Left lung (tissue), 10 donors: Measurements from ENCODE around the gene CMIP. TPM values are rescaled to one million over a fixed set of nuclear protein-coding genes. Genes with fewer than 3 reads are reported as not detected.

Experiments
- ATAC-seq: fragments of 200-7000 bp; cut with Tn5 transposase; one replicate; pipeline ENCODE4 v1.9.1; 2020; ENCODE audit warnings: moderate library complexity
- DNase-seq, 4 donors: peaks; one replicate each; pipeline ENCODE4 v3.0.0-alpha.2; 2013 to 2020
- H3K27ac ChIP-seq, 2 donors: fragments of 200-600 bp; sonication (generic) in 1 of 2; one replicate each; pipeline versions ENCODE4 v1.5.0 to v1.8.0; 2020 to 2021
- H3K27me3 ChIP-seq, 2 donors: fragments of 200-600 bp; sonication (generic) in 1 of 2; one replicate each; pipeline versions ENCODE4 v1.5.0 to v1.8.0; 2020 to 2021
- H3K36me3 ChIP-seq, 2 donors: fragments of 200-600 bp; sonication (generic) in 1 of 2; one replicate each; pipeline versions ENCODE4 v1.5.0 to v1.8.0; 2020 to 2021
- H3K4me1 ChIP-seq, 2 donors: fragments of 200-600 bp; one replicate each; pipeline ENCODE4 v1.8.0; 2021
- H3K4me3 ChIP-seq, 2 donors: fragments of 200-600 bp; sonication (generic) in 1 of 2; one replicate each; pipeline versions ENCODE4 v1.5.0 to v1.8.0; 2020 to 2021; ENCODE audit warnings: mild to moderate bottlenecking in 1 of 2
- H3K9me3 ChIP-seq, 2 donors: fragments of 200-600 bp; sonication (generic) in 1 of 2; one replicate each; pipeline versions ENCODE4 v1.5.0 to v1.8.0; 2020 to 2021
- intact Hi-C, 2 donors: fragments of 100-400 bp; cut with DNase I; formaldehyde crosslinking; loops; one replicate each; pipeline versions ENCODE4 v1.11.2 to v1.14.2; 2022
- polyA plus RNA-seq, 6 donors: library from polyadenylated mRNA; unstranded; fragments of 120-200 nt; gene quantifications; one replicate each; pipeline ENCODE4 v1.2.1, GENCODE V29; 2013; ENCODE audit not compliant: insufficient read length in 6 of 6
- total RNA-seq, 2 donors: library from RNA; stranded (reverse); fragmentation: NEBNext Ultra II Directional; extraction: Animal tissue kit (Norgen Biotek cat#: 25700); gene quantifications; one replicate each; pipeline ENCODE4 v1.2.1, GENCODE V29; 2021
- TF ChIP-seq, protein P1 (sequence below), 2 donors: fragments of 200-600 bp; sonication (generic) in 1 of 2; IDR thresholded peaks; one replicate each; pipeline versions ENCODE4 v1.5.0 to v1.8.0; 2021; ENCODE audit warnings: antibody characterized with exemption in 2 of 2
- donor health status: DM: no; HTN: yes; CAD: no.
- donor health status: DM: no; HTN: no; CAD: no.

The CMIP gene
- total and polyA plus RNA-seq, 8 donors: 35.3 to 55.8 (median 40.4) TPM

DNA sequence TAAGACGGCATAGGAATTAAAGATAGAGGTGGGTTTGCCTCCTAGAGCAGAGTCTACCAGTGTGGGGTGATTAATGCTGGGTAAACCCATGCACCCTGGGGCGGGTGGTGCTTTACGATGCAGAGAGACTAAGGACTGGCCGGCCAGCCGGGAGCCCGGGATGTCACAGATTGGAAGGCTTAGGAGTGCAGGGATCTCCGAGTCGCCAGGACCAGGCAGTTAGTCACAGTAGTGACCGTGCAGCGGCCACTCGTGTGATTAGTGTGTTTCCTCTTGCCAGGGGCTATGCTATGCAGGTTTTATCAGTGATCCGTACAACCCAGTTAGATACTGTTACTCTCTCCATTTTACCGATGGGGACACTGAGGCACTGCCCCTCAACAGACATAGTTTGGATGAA, 10.4 kb downstream of the CMIP start:
- ATAC-seq (no peak), DNase-seq (no peak)
- H3K4me1 ChIP-seq: peaks cover 9 to 85% of the 10 kb centered on the region in 2 donors
- TF ChIP-seq, protein P1, sequence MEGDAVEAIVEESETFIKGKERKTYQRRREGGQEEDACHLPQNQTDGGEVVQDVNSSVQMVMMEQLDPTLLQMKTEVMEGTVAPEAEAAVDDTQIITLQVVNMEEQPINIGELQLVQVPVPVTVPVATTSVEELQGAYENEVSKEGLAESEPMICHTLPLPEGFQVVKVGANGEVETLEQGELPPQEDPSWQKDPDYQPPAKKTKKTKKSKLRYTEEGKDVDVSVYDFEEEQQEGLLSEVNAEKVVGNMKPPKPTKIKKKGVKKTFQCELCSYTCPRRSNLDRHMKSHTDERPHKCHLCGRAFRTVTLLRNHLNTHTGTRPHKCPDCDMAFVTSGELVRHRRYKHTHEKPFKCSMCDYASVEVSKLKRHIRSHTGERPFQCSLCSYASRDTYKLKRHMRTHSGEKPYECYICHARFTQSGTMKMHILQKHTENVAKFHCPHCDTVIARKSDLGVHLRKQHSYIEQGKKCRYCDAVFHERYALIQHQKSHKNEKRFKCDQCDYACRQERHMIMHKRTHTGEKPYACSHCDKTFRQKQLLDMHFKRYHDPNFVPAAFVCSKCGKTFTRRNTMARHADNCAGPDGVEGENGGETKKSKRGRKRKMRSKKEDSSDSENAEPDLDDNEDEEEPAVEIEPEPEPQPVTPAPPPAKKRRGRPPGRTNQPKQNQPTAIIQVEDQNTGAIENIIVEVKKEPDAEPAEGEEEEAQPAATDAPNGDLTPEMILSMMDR (IDR thresholded peaks at IDR 0.05): no peak
- no peak overlapping the region for H3K4me3 ChIP-seq
- H3K36me3 ChIP-seq: peaks cover 0 to 13% of the 10 kb centered on the region in 2 donors
- H3K27ac ChIP-seq: no peak overlapping the region
- no peaks in the 10 kb centered on the region for H3K9me3 ChIP-seq
- intact Hi-C loops: no loop called here
- H3K27me3 ChIP-seq: no peaks in the 10 kb centered on the region

DNA sequence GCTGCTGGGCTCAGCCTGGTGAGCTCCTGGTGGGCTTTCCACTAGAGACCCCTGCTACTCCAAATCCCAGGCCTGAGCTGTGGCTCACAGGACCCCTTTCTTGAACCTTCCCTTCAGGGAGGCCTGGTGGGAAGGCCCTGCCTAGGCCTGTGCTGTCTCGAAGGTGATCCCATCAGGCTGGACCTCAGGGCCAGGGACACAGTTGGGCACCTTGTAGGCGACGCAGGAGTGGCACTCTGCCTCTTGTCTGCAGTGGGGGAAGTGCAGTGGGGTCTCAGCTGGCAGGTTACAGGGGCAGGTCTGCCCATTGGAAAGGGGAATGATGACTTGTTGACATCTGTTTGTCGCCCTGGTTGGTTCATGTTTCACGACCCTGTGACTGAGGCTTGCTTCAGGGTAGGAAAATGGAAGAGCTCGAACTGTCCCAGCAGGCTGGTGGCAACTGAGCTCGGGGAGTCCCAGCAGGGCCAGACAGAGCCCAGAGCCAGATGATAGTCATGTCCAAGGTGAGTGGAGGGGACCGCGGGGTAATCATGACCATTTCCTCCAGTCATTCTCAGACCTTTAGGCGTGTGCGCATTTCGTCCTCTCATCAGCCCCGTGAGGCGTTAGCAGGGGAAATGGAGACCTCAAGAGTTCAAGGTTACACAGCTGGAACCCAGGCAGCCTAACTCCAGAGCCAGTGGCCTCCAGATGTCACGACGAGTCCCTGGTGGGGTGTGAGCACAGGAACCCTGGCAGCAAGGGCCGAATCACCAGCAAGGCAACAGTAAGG, 11.3 kb downstream of the CMIP start:
- Histone ChIP-seq H3K4me1 (peaks cover 9 to 87% of the 10 kb centered on the region in 2 donors), H3K27ac (no peak overlapping the region), H3K36me3 (peaks cover 0 to 13% of the 10 kb centered on the region in 2 donors), H3K27me3 (no peaks in the 10 kb centered on the region), H3K4me3 (no peak overlapping the region), H3K9me3 (no peaks in the 10 kb centered on the region)
- TF ChIP-seq, protein P1 (IDR thresholded peaks at IDR 0.05): no peak
- no peak for DNase-seq
- intact Hi-C loops: no loop called here
- ATAC-seq: no peak

GRCh38 chr16:81456523-81457325, 12.1 kb downstream of the CMIP start:
- H3K27ac ChIP-seq: peak overlapping the region in 1 of 2 donors; percentile 69
- H3K27me3 ChIP-seq: no peaks in the 10 kb centered on the region
- DNase-seq: no peak

DNA sequence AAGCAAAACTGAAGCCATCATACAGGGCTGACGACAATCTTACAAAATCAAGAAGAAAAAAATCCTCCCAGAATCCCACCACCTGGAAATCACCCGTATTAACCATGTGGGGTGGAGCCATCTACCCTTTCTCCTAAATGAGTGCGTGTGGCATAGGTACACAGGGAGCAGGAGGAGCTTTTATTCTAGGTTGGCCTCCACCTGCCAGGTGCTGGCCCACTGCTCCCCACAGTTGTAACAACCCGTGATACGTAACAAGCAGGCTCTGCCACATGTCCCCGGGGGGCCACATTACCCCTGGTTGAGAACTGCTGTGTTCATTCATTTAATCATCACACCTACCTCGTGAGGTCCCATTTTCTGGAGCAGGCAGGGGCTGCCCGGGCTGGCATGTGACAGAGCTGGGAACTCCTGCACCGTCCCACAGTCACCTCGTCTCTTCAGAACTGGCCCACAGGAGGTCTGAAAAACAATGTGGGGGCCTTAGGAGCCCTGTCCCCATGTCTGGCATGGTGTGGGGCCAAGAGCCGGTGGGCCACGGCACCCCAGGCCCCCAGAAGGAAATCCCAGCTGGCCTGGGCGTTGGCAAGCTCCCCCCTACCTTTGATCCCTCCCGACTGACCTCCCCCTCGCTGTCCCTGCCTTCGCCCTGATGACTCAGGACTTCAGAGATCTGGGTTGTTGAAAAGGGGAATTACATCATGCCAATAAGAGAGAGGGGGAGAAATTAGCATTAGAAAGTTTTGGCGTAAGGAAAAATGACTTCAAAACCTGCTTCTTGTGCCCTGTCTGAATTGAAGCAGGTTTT, 12.9 kb downstream of the CMIP start:
- ATAC-seq (peak; percentile 73), DNase-seq (peak in 1 of 4 donors; percentile 77)
- H3K27ac ChIP-seq: peak overlapping the region; percentile 26 to 69
- peaks cover 13 to 87% of the 10 kb centered on the region in 2 donors for H3K4me1 ChIP-seq
- no peaks in the 10 kb centered on the region for H3K9me3 ChIP-seq
- no peaks in the 10 kb centered on the region for H3K27me3 ChIP-seq
- intact Hi-C loops: no loop called here
- H3K36me3 ChIP-seq: peaks cover 0 to 13% of the 10 kb centered on the region in 2 donors
- TF ChIP-seq, protein P1 (IDR thresholded peaks at IDR 0.05): no peak
- H3K4me3 ChIP-seq: no peak overlapping the region

More at GRCh38 chr16:81456523-81457325, 12.1 kb downstream of the CMIP start:
- ATAC-seq: peak; percentile 8
- Histone ChIP-seq H3K4me1 (peaks cover 9 to 87% of the 10 kb centered on the region in 2 donors), H3K36me3 (peaks cover 0 to 13% of the 10 kb centered on the region in 2 donors), H3K9me3 (no peaks in the 10 kb centered on the region), H3K4me3 (no peak overlapping the region)
- intact Hi-C loops: no loop called here
- TF ChIP-seq, protein P1 (IDR thresholded peaks at IDR 0.05): no peak
